Measurements from ENCODE around the gene HK2. TPM values are rescaled to one million over a fixed set of nuclear protein-coding genes. Genes with fewer than 3 reads are reported as not detected.

HK2 gene
- total RNA-seq, 4 donors from 2014 or later: 9.3 to 24.4 (median 15.1) TPM

DNA sequence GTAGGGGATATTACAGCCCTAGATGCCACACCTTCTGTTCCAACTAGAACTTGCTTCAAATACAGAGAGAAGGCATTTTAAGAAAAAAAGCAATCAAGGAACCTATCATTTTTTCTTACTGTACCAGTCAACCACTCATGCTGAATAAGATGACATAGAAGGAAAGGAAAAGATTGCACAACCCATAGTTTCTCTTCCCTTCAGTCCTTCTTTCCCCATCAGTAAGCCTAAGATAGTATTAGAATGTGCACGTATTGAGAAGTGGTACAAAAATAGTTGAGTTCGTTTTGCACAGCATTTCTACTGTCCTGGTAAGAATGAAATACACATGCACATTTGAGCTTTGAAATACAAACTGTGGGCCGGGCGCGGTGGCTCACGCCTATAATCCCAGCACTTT, 27.0 kb upstream of the HK2 start:
- DNase-seq (ENCODE audit: low spot score in 2 of 2): no peak
- no peak for TF ChIP-seq EP300 (IDR thresholded peaks at IDR 0.05)
- TF ChIP-seq, protein P1, sequence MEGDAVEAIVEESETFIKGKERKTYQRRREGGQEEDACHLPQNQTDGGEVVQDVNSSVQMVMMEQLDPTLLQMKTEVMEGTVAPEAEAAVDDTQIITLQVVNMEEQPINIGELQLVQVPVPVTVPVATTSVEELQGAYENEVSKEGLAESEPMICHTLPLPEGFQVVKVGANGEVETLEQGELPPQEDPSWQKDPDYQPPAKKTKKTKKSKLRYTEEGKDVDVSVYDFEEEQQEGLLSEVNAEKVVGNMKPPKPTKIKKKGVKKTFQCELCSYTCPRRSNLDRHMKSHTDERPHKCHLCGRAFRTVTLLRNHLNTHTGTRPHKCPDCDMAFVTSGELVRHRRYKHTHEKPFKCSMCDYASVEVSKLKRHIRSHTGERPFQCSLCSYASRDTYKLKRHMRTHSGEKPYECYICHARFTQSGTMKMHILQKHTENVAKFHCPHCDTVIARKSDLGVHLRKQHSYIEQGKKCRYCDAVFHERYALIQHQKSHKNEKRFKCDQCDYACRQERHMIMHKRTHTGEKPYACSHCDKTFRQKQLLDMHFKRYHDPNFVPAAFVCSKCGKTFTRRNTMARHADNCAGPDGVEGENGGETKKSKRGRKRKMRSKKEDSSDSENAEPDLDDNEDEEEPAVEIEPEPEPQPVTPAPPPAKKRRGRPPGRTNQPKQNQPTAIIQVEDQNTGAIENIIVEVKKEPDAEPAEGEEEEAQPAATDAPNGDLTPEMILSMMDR (IDR thresholded peaks at IDR 0.05): no peak
- TF ChIP-seq POLR2A (IDR thresholded peaks at IDR 0.05): no peak
- TF ChIP-seq POLR2AphosphoS5 (IDR thresholded peaks at IDR 0.05): no peak
- Histone ChIP-seq H3K4me1 (no peaks in the 10 kb centered on the region), H3K36me3 (no peaks in the 10 kb centered on the region), H3K27me3 (no peaks in the 10 kb centered on the region), H3K4me3 (no peak overlapping the region), H3K27ac (no peak overlapping the region), H3K9me3 (no peaks in the 10 kb centered on the region)
- 93% methylated on average over 6 of the region's 6 CpGs for WGBS

DNA sequence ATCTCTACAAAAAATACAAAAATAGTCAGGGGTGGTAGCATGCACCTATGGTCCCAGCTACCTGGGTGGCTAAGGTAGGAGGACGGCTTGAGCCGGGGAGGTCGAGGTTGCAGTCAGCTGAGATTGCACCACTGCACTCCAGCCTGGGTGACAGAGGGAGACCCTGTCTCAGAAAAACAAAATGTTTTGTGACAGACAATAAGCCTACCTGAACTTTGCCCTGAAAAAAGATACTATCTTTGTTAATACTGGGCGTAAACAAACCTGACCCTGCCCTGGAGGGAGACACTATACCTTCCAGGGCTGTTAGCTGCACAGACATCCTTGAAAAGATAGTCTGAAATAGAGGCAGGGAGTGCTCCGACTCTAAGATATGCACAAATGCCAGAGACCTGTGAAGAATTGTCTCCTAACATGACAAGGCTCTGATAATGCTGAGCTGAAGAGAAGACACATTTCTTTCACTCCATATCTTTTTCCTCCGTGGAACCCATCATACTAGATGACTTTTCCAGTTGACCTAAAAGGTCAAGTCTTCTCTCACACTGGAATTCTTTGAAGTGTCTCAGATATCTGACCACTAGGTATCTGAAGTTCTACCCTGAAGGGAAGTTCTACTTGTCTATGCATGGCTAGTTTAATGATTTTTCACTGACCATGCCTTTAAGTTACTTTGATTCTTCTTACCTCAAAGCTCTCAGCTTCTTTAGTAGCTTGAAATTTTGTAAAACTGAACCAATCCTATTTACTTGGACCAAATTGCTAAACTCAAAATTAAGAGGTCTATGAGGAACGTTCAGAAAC, 20.9 kb upstream of the HK2 start:
- DNase-seq (ENCODE audit: low spot score in 2 of 2): no peak
- H3K9me3 ChIP-seq: no peaks in the 10 kb centered on the region
- H3K4me1 ChIP-seq: peaks cover 3% of the 10 kb centered on the region
- TF ChIP-seq EP300 (IDR thresholded peaks at IDR 0.05) (no peak), POLR2A (IDR thresholded peaks at IDR 0.05) (no peak), POLR2AphosphoS5 (IDR thresholded peaks at IDR 0.05) (no peak)
- TF ChIP-seq, protein P1 (IDR thresholded peaks at IDR 0.05): no peak
- 74% methylated on average over 7 of the region's 7 CpGs for WGBS
- no peaks in the 10 kb centered on the region for H3K36me3 ChIP-seq
- no peak overlapping the region for H3K4me3 ChIP-seq
- no peaks in the 10 kb centered on the region for H3K27me3 ChIP-seq
- no peak overlapping the region for H3K27ac ChIP-seq

DNA sequence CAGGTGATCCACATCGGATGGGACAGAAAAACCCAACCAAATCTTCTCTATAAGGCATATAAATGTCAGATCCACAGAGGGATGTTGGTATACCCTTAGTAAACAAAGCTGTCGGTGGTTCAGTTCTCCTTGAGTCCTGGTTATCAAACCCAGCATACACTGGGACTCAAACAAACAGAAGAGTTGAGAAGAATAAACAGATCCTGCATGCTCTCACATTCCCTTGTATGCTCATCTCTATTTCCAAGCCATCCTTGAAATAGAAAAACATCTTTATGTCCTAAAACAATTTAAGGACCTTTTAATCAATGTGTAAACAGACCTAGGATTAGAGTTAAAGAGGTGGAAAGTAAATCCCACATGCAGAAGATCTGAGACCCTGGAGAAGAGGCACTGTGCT, 19.8 kb upstream of the HK2 start:
- no peak for DNase-seq (ENCODE audit: low spot score in 2 of 2)
- Histone ChIP-seq H3K27ac (no peak overlapping the region), H3K36me3 (no peaks in the 10 kb centered on the region), H3K27me3 (no peaks in the 10 kb centered on the region), H3K9me3 (no peaks in the 10 kb centered on the region), H3K4me1 (peaks cover 3% of the 10 kb centered on the region), H3K4me3 (no peak overlapping the region)
- 89% methylated on average over 2 of the region's 2 CpGs for WGBS
- TF ChIP-seq POLR2AphosphoS5 (IDR thresholded peaks at IDR 0.05): no peak
- no peak for TF ChIP-seq EP300 (IDR thresholded peaks at IDR 0.05)
- TF ChIP-seq, protein P1 (IDR thresholded peaks at IDR 0.05): no peak
- no peak for TF ChIP-seq POLR2A (IDR thresholded peaks at IDR 0.05)

DNA sequence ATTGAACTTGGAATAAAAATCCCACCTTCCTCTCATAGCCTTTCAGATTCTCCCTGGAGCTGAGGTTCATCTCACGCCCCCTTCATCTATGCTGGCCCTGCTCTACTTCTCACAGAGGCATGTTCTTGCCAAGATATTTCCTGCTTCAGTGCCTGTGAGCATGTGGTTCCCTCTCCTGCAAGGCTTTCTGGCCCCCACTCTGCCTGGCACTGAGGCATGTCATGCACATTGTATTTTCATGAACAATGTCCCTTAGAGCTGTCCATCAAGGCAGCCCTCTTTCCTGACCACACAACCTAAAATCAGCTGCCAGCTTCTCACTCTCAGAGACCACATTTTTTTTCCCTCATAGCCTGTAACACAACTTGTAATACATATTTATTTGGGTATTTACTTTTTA, 18.0 kb upstream of the HK2 start:
- no peaks in the 10 kb centered on the region for H3K27me3 ChIP-seq
- no peak for DNase-seq (ENCODE audit: low spot score in 2 of 2)
- no peak for TF ChIP-seq POLR2A (IDR thresholded peaks at IDR 0.05)
- H3K36me3 ChIP-seq: no peaks in the 10 kb centered on the region
- peaks cover 3% of the 10 kb centered on the region for H3K4me1 ChIP-seq
- no peak overlapping the region for H3K27ac ChIP-seq
- H3K4me3 ChIP-seq: no peak overlapping the region
- no peaks in the 10 kb centered on the region for H3K9me3 ChIP-seq
- 63% methylated on average over 1 of the region's 1 CpG for WGBS

DNA sequence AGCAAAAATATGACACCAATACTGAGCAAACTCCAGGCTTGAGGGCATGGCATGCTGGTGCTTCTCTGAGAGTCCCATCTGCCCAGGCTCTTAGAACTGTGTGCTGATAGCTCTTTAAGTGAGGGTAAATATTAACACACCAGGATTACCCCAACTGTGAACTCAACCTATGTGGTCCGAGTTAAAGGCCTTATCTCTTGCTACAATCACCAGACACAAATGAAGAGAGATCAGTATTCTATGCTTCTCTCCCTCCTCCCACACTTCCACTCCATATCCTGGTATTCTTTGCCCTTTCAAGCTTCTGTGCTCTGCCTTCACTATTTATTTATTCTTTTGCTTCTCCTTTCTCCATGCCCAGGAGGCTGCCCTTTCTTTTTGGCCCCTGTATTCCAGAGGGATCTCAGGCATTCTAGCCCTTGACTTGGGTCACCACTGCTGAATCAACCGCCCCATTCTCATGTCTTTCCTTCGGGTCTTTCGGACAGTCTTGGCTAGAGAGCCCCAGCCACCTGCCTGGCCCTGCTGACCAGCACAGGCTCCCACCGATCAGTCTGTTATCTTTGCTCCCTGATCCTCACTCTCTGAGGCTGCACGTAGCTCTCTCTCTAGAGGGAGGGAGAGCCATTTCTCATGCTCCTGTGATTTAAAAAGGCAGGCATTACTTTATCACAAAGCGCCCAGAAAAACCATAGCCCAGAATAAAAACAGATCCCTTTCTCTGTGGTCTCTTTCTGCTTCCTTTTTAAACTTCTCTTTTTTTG, 17.2 kb upstream of the HK2 start:
- WGBS: 46% methylated on average over 7 of the region's 7 CpGs
- no peaks in the 10 kb centered on the region for H3K9me3 ChIP-seq
- no peaks in the 10 kb centered on the region for H3K36me3 ChIP-seq
- DNase-seq (ENCODE audit: low spot score in 2 of 2): no peak
- no peak for TF ChIP-seq EP300 (IDR thresholded peaks at IDR 0.05)
- no peak for TF ChIP-seq POLR2A (IDR thresholded peaks at IDR 0.05)
- no peak for TF ChIP-seq POLR2AphosphoS5 (IDR thresholded peaks at IDR 0.05)
- TF ChIP-seq, protein P1 (IDR thresholded peaks at IDR 0.05): no peak
- peaks cover 3% of the 10 kb centered on the region for H3K4me1 ChIP-seq
- no peak overlapping the region for H3K4me3 ChIP-seq
- no peak overlapping the region for H3K27ac ChIP-seq
- no peaks in the 10 kb centered on the region for H3K27me3 ChIP-seq
